ENCODE measurements around the gene MTOR. TPM values are rescaled to one million over a fixed set of nuclear protein-coding genes. Genes with fewer than 3 reads are reported as not detected.

The MTOR gene
- total and polyA plus RNA-seq, 2 of the 8 experiments (the other 6 are each of a cell fraction or from before 2014, with no cell fraction given): 44.2 to 76.8 TPM

GRCh38 chr1:11294951-11295350, 32.6 kb upstream of the MTOR start (continued):
- TF ChIP-seq SAP30 (IDR thresholded peaks at IDR 0.05; ENCODE audit: insufficient read depth, insufficient replicate concordance, low read length) (no peak), CHD7 (IDR thresholded peaks at IDR 0.05; ENCODE audit: insufficient replicate concordance, low read length) (no peak), SRF (IDR thresholded peaks at IDR 0.05; ENCODE audit: low read depth, low read length) (no peak), PHF8 (conservative IDR thresholded peaks at IDR 0.05; ENCODE audit: low read depth, low read length) (no peak), RNF2 (IDR thresholded peaks at IDR 0.05; ENCODE audit: borderline replicate concordance, low read depth, low read length, missing control alignments, poor library complexity, severe bottlenecking) (no peak)

Data from H1 (cell line).